GM19468 (cell line): Measurements from ENCODE around the gene HS6ST3.

Source experiments
- ATAC-seq: cut with Tn5 transposase; IDR thresholded peaks from one replicate; pipeline ENCODE4 v1.9.1; 2021; ENCODE audit warnings: mild to moderate bottlenecking, moderate library complexity, moderate number of reproducible peaks; ENCODE audit not compliant: unreplicated experiment; ENCODE audit errors: extremely low read depth

The HS6ST3 gene

DNA sequence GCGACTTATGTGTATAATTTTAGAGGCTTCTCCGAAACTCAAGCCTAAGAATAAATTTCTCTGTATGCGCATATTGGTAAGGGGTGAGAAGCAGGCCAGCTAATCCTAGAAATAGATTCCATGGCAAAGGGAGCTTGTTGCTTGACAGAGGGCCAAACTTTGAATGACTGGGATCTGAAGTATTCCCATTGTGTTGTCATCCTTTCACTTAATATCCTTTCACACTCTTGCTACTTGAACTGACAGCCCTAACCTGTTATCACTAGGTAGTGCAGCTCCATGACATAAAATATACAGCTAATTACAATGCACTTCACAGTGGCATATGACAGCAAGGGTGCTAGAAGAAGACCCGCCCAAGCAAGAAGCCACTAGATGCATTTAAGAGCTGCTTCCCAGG, 594.6 kb downstream of the HS6ST3 start:
- no peak for ATAC-seq

DNA sequence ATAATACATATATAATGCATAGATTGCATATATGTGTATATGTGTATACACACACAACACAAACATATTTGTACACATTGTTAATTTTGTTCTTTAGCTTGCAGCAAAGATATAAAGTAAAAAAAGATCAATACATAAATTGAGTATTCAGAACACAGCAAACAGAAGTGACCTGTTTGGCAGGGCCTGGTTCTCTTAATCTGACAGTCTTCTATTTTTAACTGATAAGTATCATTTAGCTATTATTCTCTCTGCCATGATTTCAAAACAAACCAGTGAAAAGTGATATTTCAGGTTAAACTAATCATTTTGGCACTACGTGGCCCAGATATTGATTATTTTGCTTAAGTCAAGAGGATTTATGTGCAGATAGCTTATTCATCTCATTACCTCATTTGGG, 595.0 kb downstream of the HS6ST3 start:
- no peak for ATAC-seq

DNA sequence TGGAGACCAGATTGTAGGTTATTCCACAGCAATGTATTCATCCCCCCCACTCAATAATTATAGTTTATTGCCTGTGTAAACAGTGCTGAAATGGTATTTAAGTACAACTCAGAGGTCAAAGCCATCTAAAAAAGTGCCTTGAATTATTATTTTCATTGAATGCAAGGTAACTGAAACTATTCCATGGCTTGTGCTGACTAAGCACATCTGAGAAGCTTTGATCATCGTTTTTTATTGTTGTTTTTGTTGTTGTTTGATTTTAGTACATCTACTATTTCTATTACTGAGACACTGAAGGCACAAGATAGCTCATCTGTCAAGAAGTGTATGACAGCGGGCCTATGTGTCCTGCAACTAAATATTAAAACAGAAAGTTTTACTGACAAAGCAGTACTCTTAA, 596.4 kb downstream of the HS6ST3 start:
- ATAC-seq: no peak

DNA sequence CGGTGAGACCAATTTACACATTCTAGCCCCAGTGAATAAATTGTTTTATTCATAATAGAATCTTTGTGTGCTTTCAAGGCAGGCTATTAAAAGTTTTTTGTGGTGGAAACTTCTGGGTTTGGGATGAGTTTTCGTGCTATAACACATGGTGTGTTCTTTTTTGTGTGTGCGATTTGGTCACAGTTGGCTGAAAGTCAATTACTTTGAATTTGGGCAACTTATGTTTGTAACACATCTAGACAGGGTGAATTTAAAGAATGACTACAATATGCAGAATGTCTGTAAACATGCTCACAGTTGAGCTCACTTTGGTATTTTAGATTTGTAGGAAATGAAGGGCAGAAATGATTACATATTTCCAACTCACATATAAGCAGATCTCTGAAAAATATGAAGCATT, 597.3 kb downstream of the HS6ST3 start:
- ATAC-seq: no peak

DNA sequence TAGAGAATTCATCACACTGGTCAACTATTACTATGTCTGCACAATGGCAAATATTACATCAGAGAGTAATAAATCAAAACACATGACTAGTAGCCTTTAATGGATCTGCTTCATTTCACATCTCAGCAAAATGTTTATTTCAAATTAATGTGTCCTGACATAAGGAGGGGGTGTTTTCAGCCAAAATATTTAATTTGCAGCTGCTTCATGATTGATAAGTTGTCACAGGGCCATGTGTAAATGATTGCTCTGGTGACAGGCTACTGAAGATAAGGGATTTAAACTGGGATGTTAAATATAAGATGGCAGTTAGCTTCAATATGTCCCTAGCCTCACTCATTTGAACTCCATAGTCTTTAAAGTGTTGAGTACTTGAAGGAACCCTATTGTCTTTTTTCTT, 601.1 kb downstream of the HS6ST3 start:
- ATAC-seq: no peak

DNA sequence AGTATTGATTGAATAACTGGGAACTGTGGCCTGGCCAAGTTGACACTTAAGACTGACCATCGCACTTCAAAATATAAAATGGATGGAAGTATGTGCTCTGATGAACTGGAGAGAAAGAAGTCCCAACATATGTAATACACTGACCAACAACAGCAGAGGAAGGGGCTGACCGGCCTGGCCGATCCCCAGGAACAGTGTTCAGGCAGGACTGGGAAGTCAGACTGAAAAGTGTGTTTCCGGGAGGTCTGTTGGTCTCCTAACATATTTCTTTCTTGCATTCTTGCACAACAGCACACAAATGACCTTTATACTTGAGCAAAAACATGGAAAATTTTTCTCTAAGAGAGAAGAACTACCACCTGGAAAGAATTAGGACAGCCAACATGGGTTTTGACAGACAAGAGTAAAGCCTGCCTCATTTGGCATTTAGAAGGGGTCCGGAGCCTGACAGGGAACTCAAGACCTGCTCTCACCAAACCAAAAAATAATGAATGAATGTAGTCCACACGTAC, 606.5 kb downstream of the HS6ST3 start:
- ATAC-seq: no peak

DNA sequence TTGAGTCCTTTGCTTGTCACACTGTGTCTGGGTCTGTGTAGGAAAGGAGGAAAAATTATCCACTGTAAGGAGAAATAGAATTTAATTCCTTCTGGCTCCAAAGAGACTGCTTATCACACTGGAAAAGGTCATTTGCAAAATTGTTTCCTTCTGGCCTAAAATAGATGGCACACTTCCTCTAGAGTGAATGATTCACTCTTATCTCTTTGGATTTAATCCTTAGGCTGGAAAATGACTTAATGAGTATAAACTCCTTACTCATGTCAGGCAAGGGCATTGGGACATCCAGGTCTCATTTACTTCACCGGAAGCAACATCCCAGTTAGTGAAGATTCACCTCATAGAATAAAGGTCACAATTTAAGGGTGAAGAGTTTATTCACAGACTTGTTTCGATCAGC, 610.8 kb downstream of the HS6ST3 start:
- ATAC-seq: no peak

DNA sequence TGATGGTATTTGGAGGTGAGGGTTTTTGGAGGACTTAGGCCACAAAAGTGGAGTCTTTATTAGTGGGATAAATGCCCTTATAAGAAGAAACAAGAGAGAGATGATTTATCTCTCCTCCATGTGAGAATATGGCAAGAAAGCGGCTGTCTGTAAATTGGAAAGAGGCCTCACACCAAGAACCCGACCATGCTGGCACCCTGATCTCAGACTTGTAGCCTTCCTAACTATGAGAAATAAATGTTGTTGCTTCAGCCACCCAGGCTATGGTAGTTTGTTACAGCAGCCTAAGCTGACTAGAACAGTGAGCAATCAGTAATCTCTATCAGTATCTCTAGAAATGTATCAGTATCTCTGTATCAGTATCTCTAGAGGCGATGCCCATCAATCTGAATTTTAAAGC, 617.2 kb downstream of the HS6ST3 start:
- no peak for ATAC-seq

DNA sequence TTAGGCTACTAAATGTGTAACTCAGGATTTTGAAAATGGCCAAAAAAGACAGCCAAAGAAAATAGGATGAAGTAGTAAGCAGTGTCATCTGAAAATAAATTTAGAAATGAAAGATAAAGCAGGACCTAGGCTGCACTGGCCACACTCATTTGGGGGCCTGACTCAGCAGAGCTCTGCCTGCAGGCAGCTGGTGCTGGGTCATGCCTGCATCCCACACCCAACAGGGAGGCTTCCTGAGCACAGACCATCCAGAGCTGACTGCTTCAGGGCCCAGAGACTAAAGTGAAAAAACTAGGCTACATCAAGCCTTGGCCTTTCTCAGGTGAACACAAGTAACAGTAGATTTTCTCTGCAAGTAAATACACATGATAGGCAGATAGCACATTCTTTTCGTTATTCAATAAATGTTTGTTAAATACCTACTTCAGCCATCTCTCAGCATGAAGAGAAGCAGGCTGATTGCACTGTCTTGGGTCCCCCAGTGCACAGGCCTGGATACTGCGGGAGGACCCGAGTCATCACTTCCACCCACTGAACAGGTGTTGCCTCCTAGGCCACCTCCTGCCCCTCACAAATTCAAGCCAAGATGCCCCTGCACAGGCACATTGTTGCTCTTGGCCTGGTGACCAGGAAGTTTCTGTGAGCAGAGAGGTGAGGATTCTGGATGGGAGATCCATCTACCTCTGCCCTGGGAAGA, 620.4 kb downstream of the HS6ST3 start:
- no peak for ATAC-seq

DNA sequence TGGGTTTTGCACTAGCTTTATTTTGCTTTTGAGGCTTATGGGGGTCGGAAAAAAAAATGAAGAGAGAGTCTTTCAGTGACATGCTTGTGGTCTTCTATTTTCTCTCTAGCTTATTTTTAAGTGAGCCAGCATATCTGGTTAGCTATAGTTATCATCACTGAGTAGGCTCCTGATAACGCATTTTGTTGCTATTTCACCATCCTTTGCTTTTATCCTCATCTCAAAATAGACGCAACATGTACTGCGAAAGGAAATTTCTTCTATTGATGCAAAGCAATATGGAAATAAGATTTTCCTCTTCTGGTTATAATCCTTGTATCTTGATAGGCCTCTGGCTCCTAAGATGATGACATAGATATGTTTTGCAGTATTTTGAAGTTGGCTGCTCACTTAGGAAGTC, 630.5 kb downstream of the HS6ST3 start:
- ATAC-seq: no peak

DNA sequence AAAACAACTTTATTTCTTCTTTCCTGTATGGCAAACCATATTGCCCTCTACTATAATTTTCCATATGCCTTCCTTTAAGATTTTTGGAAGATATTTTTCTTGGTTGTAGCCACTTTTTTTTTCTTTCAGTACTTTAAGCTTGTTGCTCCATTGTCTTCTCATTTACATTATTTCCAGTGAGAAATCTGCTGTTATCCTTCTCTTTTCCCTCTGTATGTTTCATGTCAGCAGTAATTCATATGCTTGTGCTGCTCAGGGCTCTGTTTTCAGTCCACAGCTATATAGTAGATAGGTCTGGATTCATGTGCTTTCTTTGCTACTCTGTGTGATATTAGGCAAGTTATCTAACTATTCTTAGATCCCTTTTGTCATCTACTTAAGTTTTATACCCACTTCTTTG, 636.7 kb downstream of the HS6ST3 start:
- ATAC-seq: no peak

DNA sequence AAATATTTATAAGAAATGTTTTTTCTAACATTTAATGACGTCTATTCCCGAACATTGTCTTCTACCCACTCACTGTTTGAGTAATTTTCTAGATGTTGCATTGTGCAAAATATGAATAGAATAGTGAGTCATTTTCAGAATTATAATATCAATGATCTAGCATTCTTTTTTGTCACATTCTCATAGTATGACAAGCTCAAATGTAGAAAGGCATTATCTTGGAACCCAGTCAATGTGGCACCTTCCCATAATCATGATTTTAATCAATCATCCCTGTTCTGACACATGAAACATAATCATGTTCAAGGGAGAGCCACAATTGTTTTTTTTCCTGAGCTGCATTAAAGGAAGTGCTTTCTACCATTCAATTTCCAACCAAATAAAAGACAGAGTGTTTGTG, 638.6 kb downstream of the HS6ST3 start:
- ATAC-seq: no peak

DNA sequence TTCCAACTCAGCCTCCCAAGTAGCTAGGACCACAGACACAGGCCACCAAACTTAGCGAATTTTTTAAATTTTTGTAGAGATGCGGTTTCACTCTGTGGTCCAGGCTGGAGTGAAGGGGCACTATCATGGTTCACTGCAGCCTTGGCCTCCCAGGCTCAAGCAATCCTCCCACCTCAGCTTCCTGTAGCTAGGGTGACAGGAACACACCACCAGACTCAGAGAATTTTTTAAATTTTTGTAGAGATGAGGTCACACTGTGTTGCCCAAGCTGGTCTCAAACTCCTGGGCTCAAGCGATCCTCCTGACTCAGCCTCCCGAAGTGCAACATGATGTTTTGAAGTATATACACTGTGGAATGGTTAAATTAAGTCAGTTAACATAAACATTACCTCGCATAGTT, 640.8 kb downstream of the HS6ST3 start:
- no peak for ATAC-seq

DNA sequence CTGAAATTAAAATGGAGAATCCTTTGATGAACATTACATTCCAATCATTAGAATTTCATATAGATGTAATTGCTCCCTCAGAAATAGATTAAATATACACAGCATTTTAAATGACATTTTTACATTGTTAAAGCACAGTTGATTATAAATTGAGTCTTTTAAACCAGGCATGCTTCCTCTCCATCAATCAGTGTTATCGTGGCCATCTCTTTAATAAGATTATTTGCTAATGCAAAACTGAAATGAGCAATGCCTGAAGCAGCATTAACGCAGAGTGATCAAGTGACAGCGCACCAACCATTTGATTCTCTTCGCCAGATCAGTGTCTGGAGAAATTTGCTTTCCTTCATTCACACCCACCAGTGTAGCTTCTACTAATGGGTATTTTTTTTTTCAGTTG, 644.6 kb downstream of the HS6ST3 start:
- ATAC-seq: no peak

DNA sequence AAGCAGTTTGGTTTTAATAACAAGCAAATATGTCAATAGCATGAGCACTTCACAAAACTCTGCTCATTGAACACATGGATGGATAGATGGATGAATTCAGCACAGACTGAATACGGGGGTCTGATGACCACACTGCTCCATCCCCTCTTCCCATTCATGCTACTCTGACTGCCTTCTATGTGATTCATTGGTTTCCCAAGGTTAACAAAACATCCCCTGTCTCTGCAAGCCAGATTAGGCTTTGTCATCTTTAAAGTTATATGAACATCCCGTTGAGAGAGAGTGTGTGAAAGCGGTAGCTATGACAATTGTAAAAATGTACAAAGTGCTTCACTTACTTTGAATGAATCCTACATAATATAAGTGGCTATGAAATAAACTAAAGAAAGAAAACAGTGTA, 651.9 kb downstream of the HS6ST3 start:
- ATAC-seq: no peak

DNA sequence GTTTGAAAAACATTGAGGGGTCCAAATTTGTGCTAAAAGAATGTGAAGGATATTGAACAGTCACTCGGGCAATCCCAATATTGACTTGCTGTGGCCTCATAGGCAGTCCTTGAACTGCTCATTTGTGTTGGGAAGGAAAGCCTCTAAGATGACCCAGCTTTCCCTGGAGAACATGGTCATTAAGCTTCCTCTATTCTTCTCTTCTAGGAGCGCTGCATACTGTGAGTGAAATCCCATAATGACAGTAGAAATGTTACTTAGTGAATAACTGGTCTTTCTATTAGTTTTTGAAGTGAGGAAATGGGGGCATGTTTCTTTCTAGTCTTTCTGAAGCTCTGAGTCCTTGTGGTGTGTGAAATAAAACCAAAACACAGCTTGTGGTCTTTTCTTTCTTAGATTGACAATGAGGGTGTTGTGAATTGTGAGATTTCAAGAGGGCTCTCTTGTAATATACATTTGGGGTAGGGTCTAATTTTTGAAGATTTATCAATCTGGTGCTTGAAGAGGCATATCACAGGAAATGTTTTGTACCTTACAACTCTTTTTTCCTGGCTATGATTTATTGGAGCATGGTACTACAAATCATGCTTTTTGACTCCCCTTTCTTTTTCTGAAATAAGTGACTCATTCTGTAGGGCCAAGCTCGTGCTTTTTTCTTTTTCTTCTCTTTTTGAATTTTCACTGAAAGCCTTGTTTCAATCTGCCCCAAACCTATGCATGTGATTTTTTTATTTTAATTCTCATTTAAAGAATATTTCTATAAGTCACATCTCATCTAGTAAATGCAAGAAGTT, 653.6 kb downstream of the HS6ST3 start:
- no peak for ATAC-seq

DNA sequence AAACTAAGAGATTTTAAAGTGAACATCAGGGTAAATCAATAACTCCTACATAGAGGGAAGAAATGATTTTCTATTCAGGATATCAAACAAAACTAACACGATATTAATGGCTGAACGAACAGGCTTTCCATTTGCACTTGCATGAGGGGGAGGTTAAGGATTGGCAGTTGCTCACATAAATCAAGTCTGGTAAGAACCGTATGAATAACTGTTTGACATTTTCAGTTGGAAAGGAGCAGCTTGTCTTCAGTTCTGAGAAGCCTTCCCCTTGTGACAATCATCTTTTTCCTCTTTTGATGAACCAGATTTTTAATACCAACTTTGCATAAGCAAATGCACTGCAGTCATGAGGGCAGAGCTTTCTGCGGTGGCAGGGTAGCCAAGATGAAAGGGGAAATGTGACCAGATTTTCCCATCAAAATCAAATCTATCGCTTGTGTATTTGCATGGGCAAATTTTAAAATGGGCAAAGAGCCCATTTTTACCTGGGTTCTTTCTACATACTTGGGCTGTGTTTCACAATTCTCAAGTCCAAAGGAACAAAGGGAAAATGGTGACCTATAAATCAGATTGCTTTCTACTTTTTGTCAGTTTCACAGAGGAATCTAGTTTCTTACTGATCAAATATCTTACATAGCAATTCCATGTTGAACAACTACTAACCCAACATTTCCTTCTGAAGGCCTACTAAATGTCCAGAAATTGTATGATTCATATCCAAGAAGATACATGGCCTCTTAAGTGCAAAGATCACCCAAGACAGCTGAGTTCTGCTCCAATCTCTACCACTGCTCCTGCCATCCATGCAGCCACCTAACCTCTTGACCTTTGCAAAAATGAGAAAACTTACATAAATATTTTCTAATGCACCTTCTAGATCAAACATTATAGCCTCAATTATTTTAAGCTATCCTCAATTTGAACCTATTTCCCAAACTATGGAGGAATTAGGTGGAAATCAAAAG, 654.7 kb downstream of the HS6ST3 start:
- no peak for ATAC-seq

DNA sequence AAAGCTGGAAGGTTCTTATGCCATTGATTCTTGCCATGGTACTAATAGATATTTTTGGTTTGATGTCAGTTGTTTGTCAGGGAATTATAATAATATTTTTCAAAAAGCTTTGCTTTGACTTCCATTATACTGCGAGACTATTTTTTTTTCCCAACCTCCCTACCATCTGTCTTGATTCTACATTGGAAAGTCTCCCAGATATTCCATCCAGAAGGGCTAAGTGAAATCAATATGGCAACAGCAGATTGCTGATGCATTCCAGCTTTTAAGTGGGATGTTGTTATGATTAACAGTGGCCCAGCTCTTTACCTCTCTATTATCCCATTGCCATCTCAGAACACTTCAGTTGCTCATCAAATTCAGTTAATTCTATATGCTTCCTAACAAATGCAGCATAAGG, 657.0 kb downstream of the HS6ST3 start:
- no peak for ATAC-seq

DNA sequence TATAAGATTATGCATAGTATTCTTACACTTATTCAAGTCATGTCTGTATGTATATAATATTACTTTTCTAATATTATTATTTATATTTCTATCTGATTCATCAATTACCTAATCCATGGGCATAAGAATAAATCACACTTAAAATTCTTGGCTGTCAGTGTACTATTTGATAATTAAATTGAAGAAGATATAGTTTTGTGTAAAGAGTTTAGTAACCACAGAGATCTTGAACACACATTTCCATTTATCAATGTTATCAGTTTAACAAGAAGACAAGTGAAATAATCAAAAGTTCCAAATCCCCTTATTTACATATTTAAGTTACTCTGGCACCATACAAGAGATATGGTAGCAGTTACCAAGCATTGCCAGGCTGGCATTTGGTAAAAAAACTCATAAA, 659.9 kb downstream of the HS6ST3 start:
- no peak for ATAC-seq

DNA sequence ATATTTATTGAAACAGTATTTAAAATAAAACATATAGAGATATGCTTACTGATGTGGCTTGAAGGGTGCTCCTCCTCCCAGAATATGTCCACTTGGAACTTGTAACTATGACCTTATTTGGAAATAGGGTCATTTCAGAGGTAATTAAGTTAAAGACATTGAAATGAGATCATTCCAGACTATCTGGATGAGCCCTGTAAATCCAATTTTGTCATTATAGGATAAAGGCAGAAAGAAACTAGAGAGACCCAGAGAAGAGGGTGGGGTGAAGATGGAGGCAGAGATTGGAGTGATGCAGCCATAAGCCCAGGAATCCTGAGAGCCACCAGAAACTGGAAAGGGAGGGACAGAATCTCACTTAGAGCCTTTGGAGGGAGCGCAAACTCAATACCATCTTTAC, 661.2 kb downstream of the HS6ST3 start:
- no peak for ATAC-seq

DNA sequence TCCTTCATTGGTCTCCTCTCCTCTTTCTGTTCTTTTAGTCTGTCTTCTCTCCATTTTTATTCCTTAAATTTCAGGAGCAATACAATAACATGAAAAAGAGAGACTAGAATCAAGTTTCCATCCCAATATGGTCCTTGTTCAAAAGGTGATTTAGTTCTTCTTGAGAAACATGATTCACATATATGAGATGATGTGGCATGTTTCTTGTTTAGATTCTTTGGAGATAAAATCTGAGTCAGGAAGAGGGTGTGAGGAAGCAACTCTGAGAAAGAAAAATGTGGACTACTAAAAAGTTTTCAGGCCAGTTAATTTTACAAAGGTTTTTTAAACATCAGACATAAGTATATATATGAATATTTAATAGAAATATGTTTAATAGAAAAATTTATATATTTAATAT, 673.0 kb downstream of the HS6ST3 start:
- ATAC-seq: no peak
